ENCODE results near the gene MREG.

The MREG gene

DNA sequence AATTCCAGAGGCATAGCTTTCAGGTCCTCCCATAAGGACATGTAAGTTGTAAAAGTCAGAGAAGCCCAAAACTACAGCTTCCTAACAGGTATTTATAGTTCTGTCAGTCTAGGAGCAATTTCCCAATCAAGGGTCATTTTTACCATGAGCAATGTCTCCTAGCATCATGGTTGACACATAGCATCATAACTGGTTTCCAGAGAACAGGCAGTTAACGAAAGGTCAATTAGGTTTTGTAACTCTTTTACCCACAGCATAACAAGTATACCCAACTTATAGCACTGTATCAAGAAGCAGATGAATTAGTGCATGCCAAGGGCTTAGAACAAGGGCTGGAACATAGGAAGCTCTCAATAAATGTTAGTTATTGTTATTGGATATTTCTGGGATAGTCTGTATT lies 110.1 kb downstream of the MREG start:
- TF ChIP-seq CTCF (IDR thresholded peaks at IDR 0.05; ENCODE audit: insufficient read depth, low read length, missing control alignments) = no peak
- no peak for DNase-seq (ENCODE audit: low read depth, low spot score)
- ChIA-PET CTCF (interaction anchor here (1.2 to 1.7 kb wide), 4 partner anchors 9 to 16 kb away, joined by 3 to 7 read pairs (median 4); no protein-coding TSS in a partner anchor), POLR2A (no interaction called here)
- no peak overlapping the region for H3K4me3 ChIP-seq (ENCODE audit: low read depth, low read length)

- ChIA-PET POLR2A (interaction anchor here (0.5 kb wide), 1 partner anchor 44 kb away, joined by 3 read pairs; no protein-coding TSS in a partner anchor), CTCF (interaction anchor here (1.2 to 1.7 kb wide), 2 partner anchors 13 to 17 kb away, joined by 4 read pairs; no protein-coding TSS in a partner anchor)
- no peak for TF ChIP-seq CTCF (IDR thresholded peaks at IDR 0.05; ENCODE audit: insufficient read depth, low read length, missing control alignments)
- no peak overlapping the region for H3K4me3 ChIP-seq (ENCODE audit: low read depth, low read length)
- no peak for DNase-seq (ENCODE audit: low read depth, low spot score)
Observed at GRCh38 chr2:215901796-215902195, 111.6 kb downstream of the MREG start.

GRCh38 chr2:215900843-215901242 lies 112.5 kb downstream of the MREG start:
- ChIA-PET POLR2A (no interaction called here), CTCF (interaction anchor here (1.2 kb wide), 1 partner anchor 14 kb away, joined by 4 read pairs; no protein-coding TSS in a partner anchor)
- TF ChIP-seq CTCF (IDR thresholded peaks at IDR 0.05; ENCODE audit: insufficient read depth, low read length, missing control alignments) = no peak
- DNase-seq (ENCODE audit: low read depth, low spot score) = no peak
- H3K4me3 ChIP-seq (ENCODE audit: low read depth, low read length) = no peak overlapping the region

- POLR2A ChIA-PET = no interaction called here
- no peak overlapping the region for H3K4me3 ChIP-seq (ENCODE audit: low read depth, low read length)
- DNase-seq (ENCODE audit: low read depth, low spot score) = no peak
- TF ChIP-seq CTCF (IDR thresholded peaks at IDR 0.05; ENCODE audit: insufficient read depth, low read length, missing control alignments) = no peak
- CTCF ChIA-PET = interaction anchor here (1.5 to 1.6 kb wide), 2 partner anchors 16 to 20 kb away, joined by 4 to 5 read pairs; no protein-coding TSS in a partner anchor
Observed at GRCh38 chr2:215900203-215900611, 113.1 kb downstream of the MREG start.

DNA sequence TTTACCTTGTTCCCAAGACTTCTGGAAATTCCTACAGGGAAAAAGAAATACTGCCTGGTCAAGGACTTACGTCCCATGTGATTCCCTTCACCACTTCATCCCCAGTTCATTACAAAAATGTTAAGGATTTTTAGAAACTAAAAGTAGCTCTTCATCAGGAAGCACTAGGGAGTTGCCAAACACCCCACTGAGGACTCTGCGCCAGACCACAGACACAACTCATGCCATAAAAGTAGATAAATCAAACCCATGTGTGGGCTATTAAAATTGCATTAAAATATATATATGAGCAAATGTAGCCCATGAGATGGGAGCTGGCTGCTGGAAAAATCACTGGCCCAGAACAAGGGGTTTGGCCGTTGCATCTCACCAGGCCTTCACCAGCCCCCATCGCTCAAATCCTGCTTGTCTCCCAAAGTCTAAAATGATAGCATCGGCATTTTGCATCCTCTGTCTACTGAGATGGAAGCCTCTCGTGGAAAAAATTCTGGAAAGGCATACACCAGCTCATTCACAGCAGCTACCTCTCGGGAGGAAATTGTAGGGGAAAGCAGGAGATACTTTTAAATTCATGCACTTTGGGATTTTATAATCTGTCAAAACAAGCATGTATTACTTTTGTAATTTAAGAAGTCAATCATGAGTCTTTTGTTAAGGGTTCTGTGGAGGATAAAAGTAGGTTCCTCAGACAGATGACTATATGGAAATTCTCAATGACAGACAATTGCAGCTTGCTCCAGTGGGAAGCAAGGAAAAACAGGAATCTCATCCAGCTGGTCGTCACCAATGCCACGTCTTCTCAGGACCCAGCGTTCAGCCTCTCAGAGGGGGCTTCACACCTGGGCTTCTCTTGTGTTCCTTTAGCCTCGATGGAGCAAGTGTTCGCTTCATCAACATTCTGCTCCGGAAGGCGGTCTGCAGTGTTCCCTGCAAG lies 113.9 kb downstream of the MREG start:
- CTCF ChIA-PET = interaction anchor here (1.0 to 1.6 kb wide), 4 partner anchors 9 to 72 kb away, joined by 3 to 5 read pairs (median 4); no protein-coding TSS in a partner anchor
- POLR2A ChIA-PET = interaction anchor here (1.2 kb wide), 1 partner anchor 466 kb away, joined by 3 read pairs; no protein-coding TSS in a partner anchor

More for the DNA sequence above, 113.9 kb downstream of the MREG start:
- H3K4me3 ChIP-seq (ENCODE audit: low read depth, low read length) = no peak overlapping the region
- TF ChIP-seq CTCF (IDR thresholded peaks at IDR 0.05; ENCODE audit: insufficient read depth, low read length, missing control alignments) = no peak
- peak; percentile 70 for DNase-seq (ENCODE audit: low read depth, low spot score)
